GM06990 (cell line): ENCODE results near the gene MTUS2.

ENCODE experiments used
- DNase-seq: peaks from one replicate; pipeline ENCODE4 v3.0.0-alpha.2; 2011; ENCODE audit not compliant: insufficient read length; ENCODE audit errors: extremely low read depth
- H3K27me3 ChIP-seq: replicated peaks from 2 replicates; pipeline ENCODE4 v1.6.0; 2011; ENCODE audit warnings: low read length; ENCODE audit not compliant: control insufficient read depth, insufficient read depth
- H3K36me3 ChIP-seq: 2 replicates; pipeline ENCODE4 v1.5.1; 2011; ENCODE audit warnings: low read length; ENCODE audit not compliant: control insufficient read depth, insufficient read depth
- H3K4me3 ChIP-seq: replicated peaks from 2 replicates; pipeline ENCODE4 v1.5.1; 2011; ENCODE audit warnings: low read depth, mild to moderate bottlenecking, control low read depth, low read length
- CTCF ChIP-seq: IDR thresholded peaks from 2 replicates; pipeline ENCODE4 v1.5.1; 2011; ENCODE audit warnings: low read length, control low read depth, mild to moderate bottlenecking, inconsistent platforms; ENCODE audit not compliant: insufficient read depth, poor library complexity, severe bottlenecking

MTUS2 gene

GRCh38 chr13:29508130-29508875, 688.2 kb downstream of the MTUS2 start:
- peak; percentile 47 for DNase-seq
- peaks cover 9% of the 10 kb centered on the region for H3K36me3 ChIP-seq
- peak; percentile 98 for TF ChIP-seq CTCF
- H3K4me3 ChIP-seq = no peak overlapping the region
- H3K27me3 ChIP-seq = no peaks in the 10 kb centered on the region

- Histone ChIP-seq H3K36me3 (peaks cover 13% of the 10 kb centered on the region), H3K4me3 (no peak overlapping the region), H3K27me3 (no peaks in the 10 kb centered on the region)
- TF ChIP-seq CTCF = no peak
- DNase-seq = no peak
These were observed 688.7 kb downstream of the MTUS2 start for GRCh38 chr13:29508876-29509252.

GRCh38 chr13:29509999-29510589, 690.0 kb downstream of the MTUS2 start:
- H3K27me3 ChIP-seq = no peaks in the 10 kb centered on the region
- H3K4me3 ChIP-seq = no peak overlapping the region
- peaks cover 25% of the 10 kb centered on the region for H3K36me3 ChIP-seq
- DNase-seq = no peak
- no peak for TF ChIP-seq CTCF

- peaks cover 29% of the 10 kb centered on the region for H3K36me3 ChIP-seq
- TF ChIP-seq CTCF = no peak
- DNase-seq = no peak
- H3K4me3 ChIP-seq = no peak overlapping the region
- no peaks in the 10 kb centered on the region for H3K27me3 ChIP-seq
These were observed 690.5 kb downstream of the MTUS2 start for GRCh38 chr13:29510651-29511084.

GRCh38 chr13:29511106-29511796, 691.1 kb downstream of the MTUS2 start:
- DNase-seq = no peak
- Histone ChIP-seq H3K27me3 (no peaks in the 10 kb centered on the region), H3K4me3 (no peak overlapping the region), H3K36me3 (peaks cover 32% of the 10 kb centered on the region)
- TF ChIP-seq CTCF = no peak
